Measurements from ENCODE around the gene TRERF1.

Gene TRERF1

GRCh38 chr6:42390228-42390934, 61.3 kb downstream of the TRERF1 start:
- peak; percentile 92 for DNase-seq

GRCh38 chr6:42389736-42390135, 62.0 kb downstream of the TRERF1 start:
- DNase-seq, result no peak

- no peak for DNase-seq
These were observed 63.7 kb downstream of the TRERF1 start for GRCh38 chr6:42388046-42388445.

- DNase-seq, result peak; percentile 67
These were observed 64.4 kb downstream of the TRERF1 start for GRCh38 chr6:42387336-42387735.

- DNase-seq, result no peak
These were observed 66.4 kb downstream of the TRERF1 start for GRCh38 chr6:42385339-42385738.

- DNase-seq, result peak; percentile 76
These were observed 68.1 kb downstream of the TRERF1 start for GRCh38 chr6:42383421-42384205.

GRCh38 chr6:42381850-42382249, 69.9 kb downstream of the TRERF1 start:
- no peak for DNase-seq

- no peak for DNase-seq
These were observed 71.3 kb downstream of the TRERF1 start for GRCh38 chr6:42380228-42380979.

GRCh38 chr6:42378536-42378935, 73.2 kb downstream of the TRERF1 start:
- no peak for DNase-seq

GRCh38 chr6:42378125-42378524, 73.6 kb downstream of the TRERF1 start:
- DNase-seq, result peak; percentile 80

- no peak for DNase-seq
These were observed 76.6 kb downstream of the TRERF1 start for GRCh38 chr6:42375007-42375635.

- peak; percentile 68 for DNase-seq
These were observed 77.6 kb downstream of the TRERF1 start for GRCh38 chr6:42374018-42374669.

- no peak for DNase-seq
These were observed 79.0 kb downstream of the TRERF1 start for GRCh38 chr6:42372699-42373098.

- DNase-seq, result no peak
These were observed 81.3 kb downstream of the TRERF1 start for GRCh38 chr6:42370323-42370985.

GRCh38 chr6:42369568-42369967, 82.2 kb downstream of the TRERF1 start:
- DNase-seq, result peak; percentile 79

- DNase-seq, result peak; percentile 86
These were observed 83.5 kb downstream of the TRERF1 start for GRCh38 chr6:42368181-42368580.

- peak; percentile 72 for DNase-seq
These were observed 84.2 kb downstream of the TRERF1 start for GRCh38 chr6:42367353-42368011.

GRCh38 chr6:42366999-42367352, 84.8 kb downstream of the TRERF1 start:
- no peak for DNase-seq

- DNase-seq, result no peak
These were observed 85.6 kb downstream of the TRERF1 start for GRCh38 chr6:42366011-42366705.

- DNase-seq, result no peak
These were observed 86.7 kb downstream of the TRERF1 start for GRCh38 chr6:42365021-42365420.
